GM19240 (cell line): ENCODE measurements around the gene ALPG.
"Not testable (repeated sequence)": the region's sequence is repeated elsewhere in the genome, so short reads cannot be mapped to it uniquely, and the experiment has no call there.

ENCODE experiments used
- DNase-seq: peaks from one replicate; pipeline ENCODE4 v3.0.0; 2011; ENCODE audit warnings: low spot score; ENCODE audit not compliant: insufficient read length

The ALPG gene

DNA sequence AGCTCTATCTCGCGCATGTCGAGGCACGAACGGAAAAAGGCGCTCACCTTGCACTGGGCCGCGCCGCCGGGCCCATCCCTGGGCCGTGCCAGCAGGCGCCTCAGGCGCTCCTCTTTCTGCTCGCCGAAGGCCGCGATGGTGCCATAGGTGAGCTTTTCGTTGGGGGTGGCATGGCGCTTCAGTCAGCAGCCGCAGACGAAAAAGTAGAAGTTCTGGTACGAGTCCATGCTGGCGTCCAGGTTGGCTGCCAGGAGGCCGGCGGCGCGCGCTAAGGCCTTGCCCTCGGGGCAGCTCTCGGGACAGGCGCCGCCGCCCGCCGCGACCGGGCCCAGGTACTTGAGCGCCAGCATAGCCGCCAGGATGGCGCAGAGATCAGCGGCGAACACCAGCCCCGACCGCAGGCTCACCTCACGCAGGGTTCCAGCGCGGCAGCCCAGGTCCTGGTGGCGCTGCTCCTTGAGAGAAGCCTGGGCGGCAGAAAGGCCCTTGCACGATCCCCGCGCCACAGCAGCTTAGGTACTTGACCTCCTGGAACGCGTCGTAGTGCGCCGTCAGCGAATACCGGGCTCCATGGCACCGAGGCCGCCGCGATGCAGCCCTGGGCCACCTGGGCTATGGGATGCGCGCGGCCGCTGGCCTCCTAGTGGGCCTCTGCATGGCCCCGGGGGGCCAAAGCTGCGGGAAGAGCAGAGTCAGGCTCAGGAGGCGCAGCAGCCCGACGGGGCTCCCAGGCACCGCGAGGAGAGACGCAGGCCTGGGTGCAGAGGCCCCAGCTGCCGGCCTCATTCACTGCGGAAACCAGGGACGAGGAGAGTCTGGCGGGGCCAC is 12.8 kb downstream of the ALPG start:
- no peak for DNase-seq

GRCh38 chr2:232420073-232420454 is 13.4 kb downstream of the ALPG start:
- no peak for DNase-seq

GRCh38 chr2:232420463-232421188 is 14.0 kb downstream of the ALPG start:
- DNase-seq, result no peak

- no peak for DNase-seq
Measured at GRCh38 chr2:232421189-232421785, 14.6 kb downstream of the ALPG start.

GRCh38 chr2:232422051-232422450 is 15.4 kb downstream of the ALPG start:
- no peak for DNase-seq

DNA sequence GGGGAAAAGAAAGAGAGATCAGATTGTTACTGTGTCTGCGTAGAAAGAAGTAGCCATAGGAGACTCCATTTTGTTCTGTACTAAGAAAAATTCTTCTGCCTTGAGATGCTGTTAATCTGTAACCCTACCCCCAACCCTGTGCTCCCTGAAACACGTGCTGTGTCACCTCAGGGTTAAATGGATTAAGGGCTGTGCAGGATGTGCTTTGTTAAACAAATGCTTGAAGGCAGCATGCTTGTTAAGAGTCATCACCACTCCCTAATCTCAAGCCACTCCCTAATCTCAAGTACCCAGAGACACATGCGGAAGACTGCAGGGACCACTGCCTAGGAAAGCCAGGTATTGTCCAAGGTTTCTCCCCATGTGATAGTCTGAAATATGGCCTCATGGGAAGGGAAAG is 16.4 kb downstream of the ALPG start:
- DNase-seq, result not testable (repeated sequence)

- not testable (repeated sequence) for DNase-seq
Measured at GRCh38 chr2:232423407-232423806, 16.8 kb downstream of the ALPG start.

GRCh38 chr2:232431705-232432590 is 25.3 kb downstream of the ALPG start:
- DNase-seq, result no peak

- DNase-seq, result no peak
Measured at GRCh38 chr2:232432598-232433184, 26.0 kb downstream of the ALPG start.

DNA sequence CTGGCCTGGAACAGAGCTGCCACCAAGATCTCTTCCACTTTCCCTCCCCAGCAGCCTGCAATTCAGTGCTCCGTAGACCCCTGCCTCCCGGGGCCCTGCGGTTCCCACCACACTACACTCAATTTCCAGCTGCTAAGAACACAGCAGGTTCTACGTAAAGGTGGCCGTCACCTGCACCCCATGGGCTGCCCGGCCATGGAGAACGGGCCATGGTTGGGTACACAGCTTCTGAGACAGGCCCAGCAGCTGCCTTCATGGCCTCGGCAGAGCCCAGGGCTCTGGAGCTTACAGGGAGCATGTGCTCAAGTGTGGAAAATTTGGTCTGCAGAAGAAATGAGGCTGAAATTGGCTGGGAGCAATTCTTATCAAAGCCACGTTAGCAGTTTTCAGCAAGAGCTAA is 27.0 kb downstream of the ALPG start:
- not testable (repeated sequence) for DNase-seq

DNA sequence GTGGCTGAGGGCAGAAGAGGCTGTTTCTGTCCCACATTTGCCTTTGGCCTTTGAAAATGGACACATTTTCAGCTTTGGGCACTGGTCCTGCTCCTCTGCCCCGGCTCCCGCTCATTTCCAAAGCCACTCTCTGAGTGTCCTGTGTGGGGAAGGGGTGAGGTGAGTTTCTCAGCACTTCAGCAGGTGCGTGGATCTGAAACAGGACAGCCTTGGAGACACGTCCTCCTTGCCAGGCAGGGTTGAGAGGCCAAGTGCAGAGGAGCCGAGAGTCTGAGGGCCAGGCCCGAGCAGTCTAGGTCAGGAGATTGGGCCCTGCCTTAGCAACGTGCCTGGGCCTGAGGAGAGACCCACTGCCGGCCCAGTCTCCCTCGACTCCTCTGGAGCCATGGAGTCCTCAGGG is 27.4 kb downstream of the ALPG start:
- DNase-seq, result no peak

- DNase-seq, result no peak
Measured at GRCh38 chr2:232434563-232435374, 28.1 kb downstream of the ALPG start.

DNA sequence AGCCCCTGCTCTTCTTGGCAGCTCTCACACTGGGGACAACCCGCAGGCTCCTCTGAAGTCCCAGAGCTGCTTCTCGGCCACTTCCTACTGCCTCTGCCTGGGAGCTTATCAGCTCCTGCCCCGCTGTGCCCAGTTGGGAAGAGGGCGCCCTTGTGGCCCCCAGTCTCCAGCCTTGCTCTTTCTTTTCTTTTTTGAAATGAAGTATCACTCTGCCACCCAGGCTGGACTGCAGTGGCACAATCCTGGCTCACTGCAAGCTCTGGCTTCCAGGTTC is 28.7 kb downstream of the ALPG start:
- no peak for DNase-seq

- no peak for DNase-seq
Measured at GRCh38 chr2:232435805-232436204, 29.2 kb downstream of the ALPG start.

DNA sequence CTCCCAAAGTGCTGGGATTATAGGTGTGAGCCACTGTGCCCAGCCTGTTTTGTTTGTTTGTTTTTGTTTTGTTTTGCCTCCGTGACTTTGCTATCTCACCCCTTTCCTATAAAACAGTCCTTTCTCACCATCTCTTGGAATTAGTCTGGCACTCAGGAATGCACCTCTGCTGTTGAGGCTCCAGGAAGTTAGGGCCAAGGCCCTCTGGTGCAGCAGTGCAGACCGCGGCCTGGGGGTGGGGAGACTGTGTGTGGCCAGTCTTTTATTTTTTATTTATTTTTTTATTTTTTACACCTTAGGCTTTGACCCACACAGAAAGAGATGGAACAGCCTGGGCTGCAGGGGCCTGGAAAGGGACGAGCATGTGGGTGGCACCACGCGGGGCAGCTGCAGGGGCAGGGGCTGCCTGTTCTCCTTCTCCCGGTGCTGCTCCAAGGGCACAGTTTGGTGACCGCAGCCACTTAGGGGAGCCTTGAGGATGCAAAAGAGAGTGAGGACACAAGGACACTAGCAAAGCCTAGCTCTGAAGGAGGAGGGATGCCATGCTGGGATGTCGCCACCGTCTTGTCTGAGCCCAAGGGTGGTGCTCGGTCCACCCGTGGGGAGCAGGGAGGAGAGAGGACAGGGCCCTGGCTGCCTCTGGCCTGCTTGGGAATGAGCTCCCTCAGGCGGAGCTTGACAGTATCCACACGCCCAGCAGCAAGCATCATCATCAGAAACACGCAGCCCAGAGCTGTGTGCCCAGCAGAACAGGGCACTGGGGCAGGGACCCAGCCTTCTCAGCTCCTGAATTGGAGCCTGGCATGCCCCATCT is 29.9 kb downstream of the ALPG start:
- no peak for DNase-seq

- no peak for DNase-seq
Measured at GRCh38 chr2:232437195-232437571, 30.5 kb downstream of the ALPG start.

- DNase-seq, result no peak
Measured at GRCh38 chr2:232438091-232438490, 31.4 kb downstream of the ALPG start.

DNA sequence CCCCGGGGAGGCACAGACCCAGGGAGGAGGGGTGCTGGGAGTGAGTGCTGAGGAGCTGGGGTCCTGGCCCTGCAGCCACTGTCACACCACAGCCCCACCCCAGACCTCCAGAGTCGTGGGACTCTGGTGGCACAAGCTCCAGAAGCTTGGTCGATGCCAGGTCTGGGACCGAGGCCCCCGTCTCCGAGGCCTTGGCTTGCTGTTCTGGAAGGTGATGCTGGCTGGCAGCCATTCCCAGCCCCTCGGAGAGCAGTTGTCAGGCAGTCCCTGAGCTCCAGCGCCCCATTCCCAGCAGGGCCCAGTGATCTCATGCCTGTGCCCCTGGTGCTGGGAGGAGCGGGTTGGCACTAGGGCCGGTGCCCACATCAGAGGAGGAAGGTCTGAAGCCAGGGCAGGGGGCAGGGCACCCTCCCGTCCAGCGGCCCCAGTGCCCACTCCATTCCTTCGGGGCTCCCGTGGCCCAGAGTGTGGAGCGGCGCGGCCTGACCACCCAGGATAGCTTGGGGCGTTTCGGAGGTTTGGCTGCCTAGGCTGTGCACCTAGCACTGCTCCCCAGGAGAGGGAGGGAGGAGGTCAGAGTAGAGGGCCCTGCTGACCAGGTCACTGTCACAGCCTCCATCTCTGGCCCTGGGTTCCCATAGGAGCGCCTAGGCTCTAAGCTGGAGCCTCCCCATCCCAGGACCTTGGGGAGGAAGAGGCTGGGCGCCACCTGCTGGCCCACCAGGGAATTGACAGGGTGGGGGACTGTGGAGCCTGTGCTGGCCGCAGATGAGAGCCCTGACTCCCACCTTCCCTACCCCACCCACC is 32.5 kb downstream of the ALPG start:
- no peak for DNase-seq

DNA sequence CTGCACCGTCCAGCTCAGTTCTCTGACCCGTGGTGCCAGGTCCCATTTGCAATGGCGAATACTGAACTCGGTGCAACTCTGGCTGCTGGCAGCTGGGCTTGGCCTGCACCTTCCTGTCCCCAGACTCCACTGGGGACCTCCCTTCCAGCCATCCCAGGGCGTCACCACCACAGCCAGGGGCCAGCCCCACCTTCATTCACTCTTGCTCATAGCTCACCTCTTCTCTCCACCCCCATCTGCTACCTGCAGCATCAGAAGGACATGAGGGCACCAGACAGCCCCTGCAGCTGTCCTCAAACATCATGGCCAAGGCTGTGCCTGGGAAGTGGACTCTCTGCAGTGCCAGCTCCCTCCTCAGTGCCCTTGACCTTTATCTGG is 33.1 kb downstream of the ALPG start:
- DNase-seq, result no peak
